Astrocyte (in vitro differentiated cells and primary cell): ENCODE data around the gene ANGPTL1. TPM values are rescaled to one million over a fixed set of nuclear protein-coding genes. Genes with fewer than 3 reads are reported as not detected.

ENCODE experiments used
- DNase-seq: peaks from one replicate; pipeline ENCODE4 v3.0.0-alpha.2; 2010; ENCODE audit warnings: low read depth
- FAIRE-seq: peaks from 2 replicates; lab custom pipeline; 2011; peaks lifted over from hg19 to GRCh38; lab: Jason Lieb, UNC
- H2AFZ ChIP-seq: 2 replicates; pipeline ENCODE4 v1.6.0; 2012; ENCODE audit warnings: low read depth, low read length, inconsistent platforms
- H3K27ac ChIP-seq: 2 replicates; pipeline ENCODE4 v1.5.1; 2011; ENCODE audit warnings: low read depth, low read length, inconsistent platforms
- H3K27me3 ChIP-seq: 2 replicates; pipeline ENCODE4 v1.6.0; 2011; ENCODE audit warnings: low read length, inconsistent platforms; ENCODE audit not compliant: insufficient read depth
- H3K36me3 ChIP-seq: 2 replicates; pipeline ENCODE4 v1.5.1; 2011; ENCODE audit warnings: low read length, inconsistent platforms; ENCODE audit not compliant: insufficient read depth
- H3K4me1 ChIP-seq: 2 replicates; pipeline ENCODE4 v1.5.1; 2011; ENCODE audit warnings: low read length, inconsistent platforms; ENCODE audit not compliant: insufficient read depth
- H3K4me2 ChIP-seq: 2 replicates; pipeline ENCODE4 v1.6.0; 2012; ENCODE audit warnings: low read length, inconsistent platforms
- H3K4me3 ChIP-seq: 2 replicates; pipeline ENCODE4 v1.5.1; 2011; ENCODE audit warnings: low read depth, mild to moderate bottlenecking, low read length, inconsistent platforms; ENCODE audit not compliant: insufficient read depth
- H3K79me2 ChIP-seq: 2 replicates; pipeline ENCODE4 v1.6.0; 2012; ENCODE audit warnings: mild to moderate bottlenecking, low read length, inconsistent platforms; ENCODE audit not compliant: insufficient read depth
- H3K9ac ChIP-seq: 2 replicates; pipeline ENCODE4 v1.6.0; 2012; ENCODE audit warnings: mild to moderate bottlenecking, low read length, inconsistent platforms
- H3K9me3 ChIP-seq: 2 replicates; pipeline ENCODE4 v1.5.1; 2012; ENCODE audit warnings: low read depth, mild to moderate bottlenecking, low read length, inconsistent platforms; ENCODE audit not compliant: insufficient read depth
- H4K20me1 ChIP-seq: 2 replicates; pipeline ENCODE4 v1.6.0; 2012; ENCODE audit warnings: low read length, inconsistent platforms; ENCODE audit not compliant: insufficient read depth
- H3K27ac Mint-ChIP-seq: one replicate; pipeline ENCODE4 v1.8.0; 2021; ENCODE audit warnings: mild to moderate bottlenecking, mixed read lengths; ENCODE audit not compliant: unreplicated experiment
- H3K27me3 Mint-ChIP-seq: one replicate; pipeline ENCODE4 v1.8.0; 2021; ENCODE audit warnings: low read depth, mixed read lengths; ENCODE audit not compliant: unreplicated experiment
- H3K36me3 Mint-ChIP-seq: one replicate; pipeline ENCODE4 v1.8.0; 2021; ENCODE audit warnings: low read depth, mixed read lengths; ENCODE audit not compliant: unreplicated experiment
- H3K4me1 Mint-ChIP-seq: one replicate; pipeline ENCODE4 v1.8.0; 2021; ENCODE audit warnings: low read depth, mixed read lengths; ENCODE audit not compliant: unreplicated experiment
- H3K4me3 Mint-ChIP-seq: one replicate; pipeline ENCODE4 v1.8.0; 2021; ENCODE audit warnings: mild to moderate bottlenecking, moderate library complexity, mixed read lengths; ENCODE audit not compliant: unreplicated experiment
- H3K9me3 Mint-ChIP-seq: one replicate; pipeline ENCODE4 v1.8.0; 2021; ENCODE audit warnings: mild to moderate bottlenecking, mixed read lengths; ENCODE audit not compliant: unreplicated experiment
- CTCF ChIP-seq: IDR thresholded peaks from 2 replicates; pipeline ENCODE4 v1.5.1; 2011; ENCODE audit warnings: low read depth, mild to moderate bottlenecking, inconsistent platforms, low read length, moderate library complexity; ENCODE audit not compliant: insufficient read depth
- EZH2 ChIP-seq: IDR thresholded peaks from 2 replicates; pipeline ENCODE4 v1.6.1; 2012; ENCODE audit warnings: mild to moderate bottlenecking, low read length, inconsistent platforms; ENCODE audit not compliant: insufficient read depth
- total RNA-seq: library from RNA; stranded (reverse); gene quantifications from 2 replicates; pipeline ENCODE4 v1.2.1, GENCODE V29; 2021

Gene ANGPTL1
- total RNA-seq, 1 donor from 2014 or later, result 4.1 TPM

- no peak for DNase-seq
- no peak for FAIRE-seq
- no peaks in the 10 kb centered on the region for H3K36me3 ChIP-seq
Observed at GRCh38 chr1:178881950-178882349, 11.1 kb upstream of the ANGPTL1 start.

DNA sequence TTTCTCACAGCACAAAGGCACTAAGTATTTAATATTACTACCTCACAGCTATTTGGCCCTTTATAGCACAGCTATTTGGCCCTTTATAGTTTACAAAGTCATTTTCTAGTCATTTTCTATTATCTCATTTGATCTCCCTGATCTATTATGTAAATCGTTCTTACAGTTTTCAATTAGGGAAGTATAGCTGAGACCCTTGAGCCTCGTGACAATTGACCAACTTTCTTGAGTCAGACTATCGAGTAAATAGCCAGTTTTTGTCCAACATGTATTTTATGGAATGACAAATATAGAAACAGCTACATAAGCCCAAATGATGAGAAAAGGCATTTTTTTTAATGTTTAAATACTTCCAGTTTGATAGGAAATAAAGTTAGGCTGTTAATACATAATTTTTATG is 7.0 kb upstream of the ANGPTL1 start:
- H3K27me3 Mint-ChIP-seq, result no peaks in the 10 kb centered on the region
- DNase-seq, result no peak
- Histone ChIP-seq H3K79me2 (no peaks in the 10 kb centered on the region), H3K9ac (no peak overlapping the region), H3K27ac (no peak overlapping the region), H4K20me1 (no peaks in the 10 kb centered on the region), H2AFZ (no peak overlapping the region), H3K4me2 (no peak overlapping the region), H3K36me3 (no peaks in the 10 kb centered on the region), H3K9me3 (no peaks in the 10 kb centered on the region), H3K4me1 (no peaks in the 10 kb centered on the region), H3K4me3 (no peak overlapping the region), H3K27me3 (no peaks in the 10 kb centered on the region)
- H3K27ac Mint-ChIP-seq, result no peak overlapping the region
- TF ChIP-seq CTCF (no peak), EZH2 (no peak)
- peaks cover under 1% of the 10 kb centered on the region for H3K4me1 Mint-ChIP-seq
- no peaks in the 10 kb centered on the region for H3K9me3 Mint-ChIP-seq
- H3K4me3 Mint-ChIP-seq, result no peak overlapping the region
- no peak for FAIRE-seq
- H3K36me3 Mint-ChIP-seq, result peaks cover 2% of the 10 kb centered on the region

More at GRCh38 chr1:178881950-178882349, 11.1 kb upstream of the ANGPTL1 start:
- no peak for TF ChIP-seq CTCF
- no peak for TF ChIP-seq EZH2
- no peak overlapping the region for H3K27ac ChIP-seq
- no peak overlapping the region for H3K4me3 ChIP-seq
- H3K9me3 Mint-ChIP-seq, result no peaks in the 10 kb centered on the region
- no peaks in the 10 kb centered on the region for H3K27me3 Mint-ChIP-seq
- no peaks in the 10 kb centered on the region for H3K4me1 ChIP-seq
- H3K4me1 Mint-ChIP-seq, result no peaks in the 10 kb centered on the region
- no peak overlapping the region for H2AFZ ChIP-seq
- H3K4me3 Mint-ChIP-seq, result no peak overlapping the region
- no peak overlapping the region for H3K27ac Mint-ChIP-seq
- H3K36me3 Mint-ChIP-seq, result peaks cover 3% of the 10 kb centered on the region
- no peaks in the 10 kb centered on the region for H3K9me3 ChIP-seq
- H3K9ac ChIP-seq, result no peak overlapping the region
- H3K27me3 ChIP-seq, result no peaks in the 10 kb centered on the region
- H3K4me2 ChIP-seq, result no peak overlapping the region
- no peaks in the 10 kb centered on the region for H4K20me1 ChIP-seq
- no peaks in the 10 kb centered on the region for H3K79me2 ChIP-seq

GRCh38 chr1:178875936-178876335 is 5.1 kb upstream of the ANGPTL1 start:
- FAIRE-seq (no peak), DNase-seq (no peak)
- no peaks in the 10 kb centered on the region for H3K9me3 ChIP-seq
- H3K27me3 Mint-ChIP-seq, result no peaks in the 10 kb centered on the region
- TF ChIP-seq CTCF (no peak), EZH2 (no peak)
- H3K4me1 Mint-ChIP-seq, result peaks cover 17% of the 10 kb centered on the region
- no peaks in the 10 kb centered on the region for H3K9me3 Mint-ChIP-seq
- no peak overlapping the region for H2AFZ ChIP-seq
- peaks cover 2% of the 10 kb centered on the region for H3K36me3 Mint-ChIP-seq
- H3K27ac Mint-ChIP-seq, result no peak overlapping the region
- H3K4me3 ChIP-seq, result no peak overlapping the region
- peaks cover under 1% of the 10 kb centered on the region for H3K4me1 ChIP-seq
- no peak overlapping the region for H3K4me3 Mint-ChIP-seq
- no peak overlapping the region for H3K4me2 ChIP-seq
- H3K27me3 ChIP-seq, result no peaks in the 10 kb centered on the region
- no peak overlapping the region for H3K27ac ChIP-seq
- no peaks in the 10 kb centered on the region for H3K79me2 ChIP-seq
- H3K9ac ChIP-seq, result no peak overlapping the region
- H4K20me1 ChIP-seq, result no peaks in the 10 kb centered on the region
- no peaks in the 10 kb centered on the region for H3K36me3 ChIP-seq
